ENCODE results near the gene MRPS23.
A peak's percentile ranks its signal among the peaks of the same experiment; 100 is the strongest.

MRPS23 gene

DNA sequence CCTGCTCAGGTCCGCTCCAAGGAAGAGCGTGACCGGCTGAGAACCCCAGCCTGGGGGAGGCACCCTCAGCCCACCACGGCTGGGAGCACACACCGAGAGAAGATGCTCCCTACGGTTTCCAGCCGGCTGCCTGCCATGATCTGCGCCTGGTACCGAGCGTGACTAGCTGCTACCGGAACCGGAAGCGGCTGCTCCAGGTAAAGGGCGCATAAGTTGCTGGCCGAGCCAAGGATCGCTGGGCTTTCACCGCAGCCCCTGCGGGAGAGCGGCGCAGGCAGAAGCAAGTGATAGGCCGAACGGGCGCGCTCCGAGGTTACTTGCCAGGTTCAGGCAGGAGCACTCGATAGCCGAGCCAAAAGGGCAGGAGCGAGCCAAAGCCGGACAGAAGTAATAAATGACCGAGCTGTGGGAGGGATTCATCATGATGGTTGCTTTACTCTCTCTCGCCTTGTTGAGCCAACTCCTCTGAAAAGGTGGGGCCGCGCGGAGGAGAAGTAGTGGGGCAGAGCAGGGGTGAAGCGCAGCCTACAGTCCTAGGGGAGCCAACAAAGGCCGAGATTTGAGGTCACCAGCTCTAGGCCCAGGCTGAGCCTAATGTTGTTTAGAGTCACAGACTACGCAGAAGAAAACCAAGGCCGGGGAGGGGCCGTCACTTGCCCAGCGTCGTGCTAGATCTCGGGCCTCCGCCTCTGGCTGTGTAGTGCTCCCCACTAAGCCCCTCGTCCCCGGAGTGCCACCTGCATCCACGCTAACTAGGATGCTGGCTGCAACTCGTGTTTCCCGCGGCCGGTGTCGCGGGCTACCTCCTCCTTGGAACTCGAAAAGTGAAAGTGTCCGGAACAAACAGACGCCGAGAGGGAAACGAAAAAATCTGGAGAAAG lies at the start of gene MRPS23:
Gene MRPS23, minus strand, starts transcription at position 171 of the 881 bp plus-strand sequence. Its CDS starts 34 bp downstream, at position 137.
- peak within 1 kb of the TSS; percentile 96 to 99 (median 99) for H3K27ac Mint-ChIP-seq
- TF ChIP-seq, protein P1, sequence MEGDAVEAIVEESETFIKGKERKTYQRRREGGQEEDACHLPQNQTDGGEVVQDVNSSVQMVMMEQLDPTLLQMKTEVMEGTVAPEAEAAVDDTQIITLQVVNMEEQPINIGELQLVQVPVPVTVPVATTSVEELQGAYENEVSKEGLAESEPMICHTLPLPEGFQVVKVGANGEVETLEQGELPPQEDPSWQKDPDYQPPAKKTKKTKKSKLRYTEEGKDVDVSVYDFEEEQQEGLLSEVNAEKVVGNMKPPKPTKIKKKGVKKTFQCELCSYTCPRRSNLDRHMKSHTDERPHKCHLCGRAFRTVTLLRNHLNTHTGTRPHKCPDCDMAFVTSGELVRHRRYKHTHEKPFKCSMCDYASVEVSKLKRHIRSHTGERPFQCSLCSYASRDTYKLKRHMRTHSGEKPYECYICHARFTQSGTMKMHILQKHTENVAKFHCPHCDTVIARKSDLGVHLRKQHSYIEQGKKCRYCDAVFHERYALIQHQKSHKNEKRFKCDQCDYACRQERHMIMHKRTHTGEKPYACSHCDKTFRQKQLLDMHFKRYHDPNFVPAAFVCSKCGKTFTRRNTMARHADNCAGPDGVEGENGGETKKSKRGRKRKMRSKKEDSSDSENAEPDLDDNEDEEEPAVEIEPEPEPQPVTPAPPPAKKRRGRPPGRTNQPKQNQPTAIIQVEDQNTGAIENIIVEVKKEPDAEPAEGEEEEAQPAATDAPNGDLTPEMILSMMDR (IDR thresholded peaks at IDR 0.05; ENCODE audit: unreplicated experiment in 3 of 3) = no peak
- peaks cover 54% of the 10 kb centered on the region for H3K4me1 Mint-ChIP-seq
- H3K4me3 Mint-ChIP-seq = peak within 1 kb of the TSS; percentile 95 to 96 (median 96)
- no peaks in the 10 kb centered on the region for H3K27me3 Mint-ChIP-seq (ENCODE audit: low read depth)
- H3K36me3 Mint-ChIP-seq (ENCODE audit: low read depth) = peaks cover 21% of the 10 kb centered on the region
- H3K9me3 Mint-ChIP-seq = no peaks in the 10 kb centered on the region

GRCh38 chr17:57899391-57899790 lies 49.5 kb upstream of the MRPS23 start:
- Mint-ChIP-seq H3K36me3 (ENCODE audit: low read depth) (no peaks in the 10 kb centered on the region), H3K4me3 (peak overlapping the region in 2 of 3 experiments; percentile 10 to 45), H3K4me1 (peaks cover 81% of the 10 kb centered on the region), H3K9me3 (no peaks in the 10 kb centered on the region), H3K27ac (peak overlapping the region; percentile 92 to 95 (median 94)), H3K27me3 (ENCODE audit: low read depth) (no peaks in the 10 kb centered on the region)
- TF ChIP-seq, protein P1 (IDR thresholded peaks at IDR 0.05; ENCODE audit: unreplicated experiment in 3 of 3) = no peak

GRCh38 chr17:57898487-57899311 lies 48.9 kb upstream of the MRPS23 start:
- Mint-ChIP-seq H3K4me3 (peak overlapping the region in 1 of 3 experiments; percentile 45), H3K27ac (peak overlapping the region; percentile 92 to 95 (median 94)), H3K36me3 (ENCODE audit: low read depth) (no peaks in the 10 kb centered on the region), H3K9me3 (no peaks in the 10 kb centered on the region), H3K27me3 (ENCODE audit: low read depth) (no peaks in the 10 kb centered on the region), H3K4me1 (peaks cover 75% of the 10 kb centered on the region)
- TF ChIP-seq, protein P1 (IDR thresholded peaks at IDR 0.05; ENCODE audit: unreplicated experiment in 3 of 3) = no peak

- Mint-ChIP-seq H3K27me3 (ENCODE audit: low read depth) (no peaks in the 10 kb centered on the region), H3K4me1 (peaks cover 80% of the 10 kb centered on the region), H3K9me3 (no peaks in the 10 kb centered on the region), H3K36me3 (ENCODE audit: low read depth) (no peaks in the 10 kb centered on the region), H3K4me3 (no peak overlapping the region), H3K27ac (peak overlapping the region; percentile 37 to 99 (median 62))
- TF ChIP-seq, protein P1 (IDR thresholded peaks at IDR 0.05; ENCODE audit: unreplicated experiment in 3 of 3) = no peak
Measured at GRCh38 chr17:57895382-57896060, 45.7 kb upstream of the MRPS23 start.

GRCh38 chr17:57894848-57895247 lies 45.0 kb upstream of the MRPS23 start:
- H3K4me1 Mint-ChIP-seq = peaks cover 78% of the 10 kb centered on the region
- H3K27ac Mint-ChIP-seq = peak overlapping the region; percentile 17 to 99 (median 62)
- no peaks in the 10 kb centered on the region for H3K9me3 Mint-ChIP-seq

More at GRCh38 chr17:57894848-57895247, 45.0 kb upstream of the MRPS23 start:
- H3K36me3 Mint-ChIP-seq (ENCODE audit: low read depth) = no peaks in the 10 kb centered on the region
- no peaks in the 10 kb centered on the region for H3K27me3 Mint-ChIP-seq (ENCODE audit: low read depth)
- TF ChIP-seq, protein P1 (IDR thresholded peaks at IDR 0.05; ENCODE audit: unreplicated experiment in 3 of 3) = no peak
- H3K4me3 Mint-ChIP-seq = peak overlapping the region in 1 of 3 experiments; percentile 43
